ENCODE measurements around the gene TRPM4. TPM values are rescaled to one million over a fixed set of nuclear protein-coding genes. Genes with fewer than 3 reads are reported as not detected.
A peak's percentile ranks its signal among the peaks of the same experiment; 100 is the strongest.

The TRPM4 gene
- 1.4 and 2.0 TPM in 2 replicates for total RNA-seq

GRCh38 chr19:49157445-49158224 is at the start of gene TRPM4:
TSS of gene TRPM4 (plus strand) at chr19:49157792. CDS start at chr19:49157867, 75 bp downstream.
- H3K4me1 Mint-ChIP-seq (ENCODE audit: low read depth) = peaks cover 7% of the 10 kb centered on the region
- intact Hi-C loops (cut with micrococcal nuclease) = no loop called here
- H3K4me3 Mint-ChIP-seq = peak within 1 kb of the TSS; percentile 76
- no peak within 1 kb of the TSS for H3K27ac Mint-ChIP-seq
- DNase-seq (ENCODE audit: low spot score) = peak; percentile 53
- peaks cover 50% of the 10 kb centered on the region for H3K27me3 Mint-ChIP-seq (ENCODE audit: insufficient read depth)
- H3K36me3 Mint-ChIP-seq (ENCODE audit: low read depth) = no peaks in the 10 kb centered on the region
- H3K9me3 Mint-ChIP-seq = no peaks in the 10 kb centered on the region

DNA sequence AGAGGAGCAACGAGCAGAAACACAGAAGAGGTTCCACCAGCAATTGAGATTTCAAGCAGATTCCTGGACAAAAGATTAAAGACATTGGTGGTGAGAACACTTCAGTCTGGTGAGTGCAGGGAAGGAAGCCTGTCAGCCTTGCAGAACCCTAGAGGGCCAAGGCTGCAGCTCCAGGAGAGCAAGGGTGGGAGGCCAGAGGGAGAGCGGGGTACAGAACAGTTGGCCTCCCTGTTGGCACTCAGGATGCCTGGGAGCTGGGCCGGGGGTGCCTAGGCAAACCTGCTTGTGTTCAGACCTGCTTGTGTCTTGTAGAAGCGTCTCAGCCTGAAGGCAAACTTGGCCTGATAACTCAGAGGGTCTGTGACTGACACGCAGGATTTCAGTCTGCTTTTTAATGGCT is 48.5 kb upstream of the TRPM4 start:
- Mint-ChIP-seq H3K27ac (peak overlapping the region; percentile 62), H3K4me1 (ENCODE audit: low read depth) (peaks cover 15% of the 10 kb centered on the region)

GRCh38 chr19:49109569-49110233 is 47.9 kb upstream of the TRPM4 start:
- no peaks in the 10 kb centered on the region for H3K27me3 Mint-ChIP-seq (ENCODE audit: insufficient read depth)
- intact Hi-C loops (cut with micrococcal nuclease) = loop anchor here (10.0 kb wide), 2 partner anchors 385 to 475 kb away; partner anchors contain the start of gene DBP
- H3K9me3 Mint-ChIP-seq = no peaks in the 10 kb centered on the region

More for the DNA sequence above, 48.5 kb upstream of the TRPM4 start:
- H3K27me3 Mint-ChIP-seq (ENCODE audit: insufficient read depth) = no peaks in the 10 kb centered on the region
- no peak for DNase-seq (ENCODE audit: low spot score)
- peaks cover 28% of the 10 kb centered on the region for H3K36me3 Mint-ChIP-seq (ENCODE audit: low read depth)
- H3K4me3 Mint-ChIP-seq = no peak overlapping the region
- H3K9me3 Mint-ChIP-seq = no peaks in the 10 kb centered on the region
- intact Hi-C loops (cut with micrococcal nuclease) = no loop called here

GRCh38 chr19:49110567-49110966 is 47.0 kb upstream of the TRPM4 start:
- Mint-ChIP-seq H3K4me1 (ENCODE audit: low read depth) (peaks cover 15% of the 10 kb centered on the region), H3K27me3 (ENCODE audit: insufficient read depth) (no peaks in the 10 kb centered on the region), H3K36me3 (ENCODE audit: low read depth) (peaks cover 21% of the 10 kb centered on the region), H3K27ac (no peak overlapping the region), H3K4me3 (no peak overlapping the region), H3K9me3 (no peaks in the 10 kb centered on the region)
- intact Hi-C loops (cut with micrococcal nuclease) = loop anchor here (10.0 kb wide), 2 partner anchors 386 to 476 kb away; partner anchors contain the start of gene DBP
- DNase-seq (ENCODE audit: low spot score) = no peak

More at GRCh38 chr19:49109569-49110233, 47.9 kb upstream of the TRPM4 start:
- Mint-ChIP-seq H3K4me3 (no peak overlapping the region), H3K36me3 (ENCODE audit: low read depth) (peaks cover 27% of the 10 kb centered on the region), H3K4me1 (ENCODE audit: low read depth) (peaks cover 15% of the 10 kb centered on the region), H3K27ac (no peak overlapping the region)
- no peak for DNase-seq (ENCODE audit: low spot score)

DNA sequence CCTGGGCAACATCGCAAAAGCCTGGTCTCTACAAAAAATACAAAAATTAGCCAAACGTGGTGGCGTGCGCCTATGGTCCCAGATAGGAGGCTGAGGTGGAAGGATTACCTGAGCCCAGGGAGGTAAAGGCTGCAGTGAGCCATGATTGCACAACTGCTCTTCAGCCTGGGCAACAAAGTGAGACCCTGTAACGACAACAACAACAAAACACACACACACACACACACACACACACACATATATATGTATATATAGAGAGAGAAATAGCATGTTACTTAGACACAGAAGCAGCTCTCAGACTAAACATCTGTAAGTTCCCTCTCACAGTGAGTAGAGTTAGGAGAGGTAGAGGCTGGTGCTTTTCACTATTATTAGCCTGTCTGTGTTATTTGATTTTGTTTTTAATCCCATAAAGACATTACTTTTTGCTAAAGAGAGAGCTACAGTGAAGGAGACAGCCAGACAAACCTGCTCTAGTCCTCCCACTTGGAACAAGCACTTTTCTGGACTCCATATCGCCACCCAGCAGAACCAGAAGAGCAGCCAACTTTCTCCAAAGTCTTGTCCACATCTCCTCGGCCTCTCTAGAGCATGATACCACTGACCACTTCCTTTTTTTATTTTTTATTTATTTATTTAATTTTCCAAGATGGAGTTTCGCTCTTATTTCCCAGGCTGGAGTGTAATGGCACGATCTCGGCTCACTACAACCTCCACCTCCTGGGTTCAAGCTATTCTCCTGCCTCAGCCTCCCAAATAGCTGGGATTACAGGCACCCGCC is 46.2 kb upstream of the TRPM4 start:
- Mint-ChIP-seq H3K9me3 (no peaks in the 10 kb centered on the region), H3K4me1 (ENCODE audit: low read depth) (peaks cover 18% of the 10 kb centered on the region), H3K27me3 (ENCODE audit: insufficient read depth) (peaks cover 2% of the 10 kb centered on the region), H3K4me3 (no peak overlapping the region), H3K36me3 (ENCODE audit: low read depth) (peaks cover 21% of the 10 kb centered on the region), H3K27ac (no peak overlapping the region)
- DNase-seq (ENCODE audit: low spot score) = no peak
- intact Hi-C loops (cut with micrococcal nuclease) = loop anchor here (10.0 kb wide), 2 partner anchors 387 to 477 kb away; partner anchors contain the start of gene DBP

- H3K36me3 Mint-ChIP-seq (ENCODE audit: low read depth) = peaks cover 4% of the 10 kb centered on the region
- H3K4me3 Mint-ChIP-seq = peak within 1 kb of the TSS; percentile 85
- H3K4me1 Mint-ChIP-seq (ENCODE audit: low read depth) = peaks cover 32% of the 10 kb centered on the region
- intact Hi-C loops (cut with micrococcal nuclease) = loop anchor here (1.0 to 10.0 kb wide), 4 partner anchors 14 to 479 kb away; partner anchors contain the start of genes DBP and SNRNP70
- DNase-seq (ENCODE audit: low spot score) = peak; percentile 74
- H3K27me3 Mint-ChIP-seq (ENCODE audit: insufficient read depth) = peaks cover 2% of the 10 kb centered on the region
- H3K9me3 Mint-ChIP-seq = no peaks in the 10 kb centered on the region
- peak within 1 kb of the TSS; percentile 53 for H3K27ac Mint-ChIP-seq
These were observed 43.6 kb upstream of the TRPM4 start, which contains the start of gene LIN7B for GRCh38 chr19:49113762-49114629. TSS of gene LIN7B (plus strand) at chr19:49114370. CDS start at chr19:49114405, 35 bp downstream.

DNA sequence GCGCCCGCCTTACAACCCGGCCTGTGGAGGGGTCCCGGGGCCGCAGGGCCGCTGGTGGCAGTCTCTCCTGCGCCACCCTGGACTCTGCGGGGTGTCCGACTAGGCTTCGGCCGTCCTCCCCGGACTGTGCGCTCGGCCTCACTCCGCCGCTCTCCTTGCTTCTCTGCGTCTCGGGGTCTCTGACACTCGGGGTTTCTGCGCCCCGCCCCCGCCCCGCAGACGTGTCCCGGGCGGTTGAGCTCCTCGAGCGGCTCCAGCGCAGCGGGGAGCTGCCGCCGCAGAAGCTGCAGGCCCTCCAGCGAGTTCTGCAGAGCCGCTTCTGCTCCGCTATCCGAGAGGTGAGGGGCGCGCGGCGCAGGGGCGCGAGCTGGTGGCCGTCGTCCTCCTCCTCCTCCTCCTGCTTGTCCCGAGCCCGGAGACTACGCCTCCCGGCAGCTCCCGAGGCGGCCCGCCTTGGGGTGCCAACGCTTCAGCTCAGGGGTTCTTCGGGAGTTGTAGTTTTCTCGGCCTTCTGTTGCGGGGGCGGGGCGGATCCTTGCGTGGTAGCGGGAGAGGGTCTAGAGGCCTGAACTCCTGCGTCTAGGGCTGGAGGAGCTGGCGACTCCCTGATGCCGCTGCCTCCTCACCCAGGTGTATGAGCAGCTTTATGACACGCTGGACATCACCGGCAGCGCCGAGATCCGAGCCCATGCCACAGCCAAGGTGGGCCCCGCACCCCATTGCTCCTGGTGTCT is 42.8 kb upstream of the TRPM4 start:
- Mint-ChIP-seq H3K4me3 (peak overlapping the region; percentile 75), H3K36me3 (ENCODE audit: low read depth) (no peaks in the 10 kb centered on the region), H3K4me1 (ENCODE audit: low read depth) (peaks cover 32% of the 10 kb centered on the region), H3K27me3 (ENCODE audit: insufficient read depth) (peaks cover 2% of the 10 kb centered on the region), H3K27ac (no peak overlapping the region), H3K9me3 (no peaks in the 10 kb centered on the region)
- intact Hi-C loops (cut with micrococcal nuclease) = loop anchor here (1.0 to 10.0 kb wide), 4 partner anchors 14 to 480 kb away; partner anchors contain the start of genes DBP and SNRNP70
- peak; percentile 42 for DNase-seq (ENCODE audit: low spot score)

GRCh38 chr19:49116544-49116943 is 41.0 kb upstream of the TRPM4 start:
- H3K27ac Mint-ChIP-seq = peak overlapping the region; percentile 3
- H3K9me3 Mint-ChIP-seq = no peaks in the 10 kb centered on the region
- intact Hi-C loops (cut with micrococcal nuclease) = loop anchor here (10.0 kb wide), 2 partner anchors 392 to 482 kb away; partner anchors contain the start of gene DBP
- H3K4me3 Mint-ChIP-seq = peak overlapping the region; percentile 86
- H3K27me3 Mint-ChIP-seq (ENCODE audit: insufficient read depth) = peaks cover 11% of the 10 kb centered on the region
- H3K36me3 Mint-ChIP-seq (ENCODE audit: low read depth) = no peaks in the 10 kb centered on the region
- DNase-seq (ENCODE audit: low spot score) = no peak
- H3K4me1 Mint-ChIP-seq (ENCODE audit: low read depth) = peaks cover 38% of the 10 kb centered on the region

GRCh38 chr19:49117677-49118564 is 39.7 kb upstream of the TRPM4 start:
- no peaks in the 10 kb centered on the region for H3K9me3 Mint-ChIP-seq
- H3K27ac Mint-ChIP-seq = peak overlapping the region; percentile 85
- H3K4me1 Mint-ChIP-seq (ENCODE audit: low read depth) = peaks cover 38% of the 10 kb centered on the region
- no peaks in the 10 kb centered on the region for H3K36me3 Mint-ChIP-seq (ENCODE audit: low read depth)
- DNase-seq (ENCODE audit: low spot score) = no peak
- peak overlapping the region; percentile 86 for H3K4me3 Mint-ChIP-seq
- intact Hi-C loops (cut with micrococcal nuclease) = loop anchor here (2.0 to 10.0 kb wide), 6 partner anchors 33 to 483 kb away; partner anchors contain the start of genes DBP, GYS1, PPP1R15A and PRR12
- H3K27me3 Mint-ChIP-seq (ENCODE audit: insufficient read depth) = peaks cover 15% of the 10 kb centered on the region

DNA sequence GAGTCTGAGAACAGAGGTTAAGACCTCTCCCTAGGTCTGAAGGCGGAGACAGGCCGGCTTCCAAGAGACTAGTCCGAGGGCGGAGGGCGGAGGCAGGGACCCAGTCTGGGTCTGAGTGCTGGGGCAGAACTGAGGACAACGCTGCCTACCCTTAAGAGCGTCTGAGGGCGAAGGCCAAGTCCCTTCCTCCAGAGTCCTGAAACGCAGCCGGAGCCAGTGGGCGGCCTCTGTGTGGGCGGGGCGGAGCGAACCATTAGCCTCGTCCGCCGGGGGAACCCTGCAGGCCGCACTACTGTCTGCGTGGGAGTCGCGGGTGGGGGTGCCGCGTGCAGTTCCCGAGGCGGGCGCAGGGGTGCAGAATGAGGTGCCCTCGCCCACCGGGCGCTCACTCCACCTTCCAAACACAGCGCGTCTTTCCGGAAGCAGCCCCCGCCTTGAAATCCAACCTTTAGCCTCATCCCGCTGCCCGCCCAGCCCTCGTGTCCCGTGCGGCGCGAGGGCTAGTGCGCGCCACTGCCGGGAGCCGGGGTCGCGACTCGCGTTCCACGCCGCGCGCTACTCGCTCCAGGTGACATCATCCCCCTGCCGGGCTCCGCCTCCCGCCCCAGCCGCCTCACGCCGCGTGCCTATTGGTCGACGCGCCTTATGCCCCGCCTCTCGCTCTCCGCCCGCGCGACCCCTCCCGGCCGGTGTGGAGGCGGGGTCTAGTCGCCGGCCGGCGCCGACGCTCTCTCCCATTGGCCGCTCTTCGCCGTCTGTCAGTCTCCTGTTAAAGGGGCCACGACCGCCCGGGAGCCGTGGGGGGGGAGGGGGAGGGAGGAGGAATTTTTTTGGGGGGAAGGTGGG is 38.8 kb upstream of the TRPM4 start, which contains the start of gene C19orf73:
Gene C19orf73, minus strand, starts transcription at position 579 of the 846 bp plus-strand sequence. Its CDS starts 121 bp downstream, at position 458.
- Mint-ChIP-seq H3K27me3 (ENCODE audit: insufficient read depth) (peaks cover 17% of the 10 kb centered on the region), H3K4me1 (ENCODE audit: low read depth) (peaks cover 34% of the 10 kb centered on the region), H3K9me3 (no peaks in the 10 kb centered on the region), H3K4me3 (peak within 1 kb of the TSS; percentile 86), H3K27ac (peak within 1 kb of the TSS; percentile 85), H3K36me3 (ENCODE audit: low read depth) (no peaks in the 10 kb centered on the region)
- DNase-seq (ENCODE audit: low spot score) = peak; percentile 94
- intact Hi-C loops (cut with micrococcal nuclease) = loop anchor here (1.0 to 10.0 kb wide), 9 partner anchors 10 to 484 kb away; partner anchors contain the start of genes DBP, GYS1, PPP1R15A and PRR12

All from activated T-helper 1 cell treated with anti-CD3 and anti-CD28 coated beads, Interleukin-12 subunit alpha, Interleukin-12 subunit beta, Interleukin-2, Interleukin-4 antibody, amounts not matched to agents 30 ng/mL and 10 ng/mL and 1 ng/mL, durations not matched to agents 14 hours and 24 hours and 36 hours (primary cell).